LNCaP clone FGC (cell line): ENCODE data around the gene RAB10.
"Not testable (repeated sequence)": the region's sequence is repeated elsewhere in the genome, so short reads cannot be mapped to it uniquely, and the experiment has no call there.

ENCODE experiments used
- DNase-seq: peaks from one replicate; pipeline ENCODE4 v3.0.0-alpha.2; 2011; ENCODE audit warnings: low read depth
- H3K4me3 ChIP-seq: 2 replicates; pipeline ENCODE4 v1.5.1; 2011; ENCODE audit warnings: mild to moderate bottlenecking, low read depth, low read length, control low read depth
- TF ChIP-seq, protein P1 (sequence below): IDR thresholded peaks from 2 replicates; pipeline ENCODE4 v1.5.1; 2012; ENCODE audit warnings: mild to moderate bottlenecking; ENCODE audit not compliant: control insufficient read depth, insufficient read depth; ENCODE audit errors: extremely low read depth

The RAB10 gene

DNA sequence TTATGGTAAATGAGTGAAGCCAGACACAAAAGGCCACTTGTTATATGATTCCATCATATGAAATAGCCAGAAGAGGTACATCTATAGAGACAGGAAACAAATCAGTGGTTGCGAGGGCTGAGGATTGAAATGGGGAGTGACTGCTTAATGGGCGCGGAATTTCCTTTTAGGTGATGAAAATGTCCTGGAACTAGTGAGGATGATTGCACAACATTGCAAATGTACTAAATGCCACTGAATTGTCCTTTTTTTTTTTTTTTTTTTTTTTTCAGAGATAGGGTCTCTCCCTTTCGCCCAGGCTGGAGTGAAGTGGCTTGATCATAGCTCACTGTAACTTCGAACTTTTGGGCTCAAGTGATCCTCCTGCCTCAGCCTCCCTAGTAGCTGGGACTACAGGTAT is 123.7 kb downstream of the RAB10 start:
- no peak for DNase-seq
- TF ChIP-seq, protein P1, sequence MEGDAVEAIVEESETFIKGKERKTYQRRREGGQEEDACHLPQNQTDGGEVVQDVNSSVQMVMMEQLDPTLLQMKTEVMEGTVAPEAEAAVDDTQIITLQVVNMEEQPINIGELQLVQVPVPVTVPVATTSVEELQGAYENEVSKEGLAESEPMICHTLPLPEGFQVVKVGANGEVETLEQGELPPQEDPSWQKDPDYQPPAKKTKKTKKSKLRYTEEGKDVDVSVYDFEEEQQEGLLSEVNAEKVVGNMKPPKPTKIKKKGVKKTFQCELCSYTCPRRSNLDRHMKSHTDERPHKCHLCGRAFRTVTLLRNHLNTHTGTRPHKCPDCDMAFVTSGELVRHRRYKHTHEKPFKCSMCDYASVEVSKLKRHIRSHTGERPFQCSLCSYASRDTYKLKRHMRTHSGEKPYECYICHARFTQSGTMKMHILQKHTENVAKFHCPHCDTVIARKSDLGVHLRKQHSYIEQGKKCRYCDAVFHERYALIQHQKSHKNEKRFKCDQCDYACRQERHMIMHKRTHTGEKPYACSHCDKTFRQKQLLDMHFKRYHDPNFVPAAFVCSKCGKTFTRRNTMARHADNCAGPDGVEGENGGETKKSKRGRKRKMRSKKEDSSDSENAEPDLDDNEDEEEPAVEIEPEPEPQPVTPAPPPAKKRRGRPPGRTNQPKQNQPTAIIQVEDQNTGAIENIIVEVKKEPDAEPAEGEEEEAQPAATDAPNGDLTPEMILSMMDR: no peak
- no peak overlapping the region for H3K4me3 ChIP-seq

DNA sequence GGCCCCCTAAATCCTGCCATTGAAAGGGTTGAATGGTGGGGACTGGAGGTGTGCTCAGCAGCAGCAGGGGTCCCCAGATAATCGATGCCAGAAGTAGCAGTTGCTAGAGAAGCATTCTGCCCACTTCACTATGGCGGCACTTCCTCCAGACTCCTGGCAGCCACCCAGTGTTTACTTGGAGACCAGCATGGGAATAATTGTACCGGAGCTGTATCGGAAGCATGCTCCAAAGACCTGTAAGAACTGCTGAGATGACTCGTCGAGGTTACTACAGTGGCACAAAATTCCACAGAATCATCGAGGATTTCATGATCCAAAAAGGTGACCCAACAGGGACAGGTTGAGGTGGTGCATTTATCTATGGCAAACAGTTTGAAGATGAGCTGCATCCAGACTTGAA is 128.0 kb downstream of the RAB10 start:
- H3K4me3 ChIP-seq: no peak overlapping the region
- no peak for DNase-seq
- TF ChIP-seq, protein P1: no peak

DNA sequence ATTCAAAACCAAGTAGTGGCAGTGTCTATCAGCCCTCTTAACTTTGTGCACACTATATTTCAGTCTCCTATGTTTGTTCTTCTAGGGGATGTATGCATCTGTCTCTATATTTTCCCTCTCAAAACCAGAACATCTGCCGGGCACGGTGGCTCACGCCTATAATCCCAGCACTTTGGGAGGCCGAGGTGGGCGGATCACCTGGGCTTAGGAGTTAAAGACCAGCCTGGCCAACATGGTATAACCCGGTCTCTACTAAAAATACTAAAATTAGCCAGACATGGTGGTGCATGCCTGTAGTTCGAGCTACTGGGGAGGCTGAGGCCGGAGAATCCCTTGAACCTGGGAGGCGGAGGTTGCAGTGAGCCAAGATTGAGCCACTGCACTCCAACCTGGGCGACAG is 129.1 kb downstream of the RAB10 start:
- DNase-seq: no peak
- no peak overlapping the region for H3K4me3 ChIP-seq
- TF ChIP-seq, protein P1: no peak

DNA sequence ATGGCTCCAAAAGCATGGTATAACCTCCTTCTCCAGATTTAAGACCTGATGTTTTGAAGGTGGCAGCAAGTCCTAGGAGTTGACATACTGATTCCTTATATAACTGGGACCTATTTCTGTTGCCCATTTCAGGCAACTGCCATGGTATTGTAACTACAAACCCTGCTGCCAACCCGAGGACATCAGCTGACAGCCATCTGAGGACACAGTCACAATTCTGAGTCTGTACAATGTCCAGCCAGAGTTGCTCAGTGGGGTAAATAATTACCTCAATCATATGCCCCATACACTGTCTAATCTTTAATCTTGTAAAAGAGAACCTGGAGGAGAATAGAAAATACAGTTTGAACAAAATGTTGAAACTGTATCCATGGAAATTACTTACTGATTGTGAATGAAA is 130.3 kb downstream of the RAB10 start:
- H3K4me3 ChIP-seq: no peak overlapping the region
- TF ChIP-seq, protein P1: no peak
- DNase-seq: no peak

DNA sequence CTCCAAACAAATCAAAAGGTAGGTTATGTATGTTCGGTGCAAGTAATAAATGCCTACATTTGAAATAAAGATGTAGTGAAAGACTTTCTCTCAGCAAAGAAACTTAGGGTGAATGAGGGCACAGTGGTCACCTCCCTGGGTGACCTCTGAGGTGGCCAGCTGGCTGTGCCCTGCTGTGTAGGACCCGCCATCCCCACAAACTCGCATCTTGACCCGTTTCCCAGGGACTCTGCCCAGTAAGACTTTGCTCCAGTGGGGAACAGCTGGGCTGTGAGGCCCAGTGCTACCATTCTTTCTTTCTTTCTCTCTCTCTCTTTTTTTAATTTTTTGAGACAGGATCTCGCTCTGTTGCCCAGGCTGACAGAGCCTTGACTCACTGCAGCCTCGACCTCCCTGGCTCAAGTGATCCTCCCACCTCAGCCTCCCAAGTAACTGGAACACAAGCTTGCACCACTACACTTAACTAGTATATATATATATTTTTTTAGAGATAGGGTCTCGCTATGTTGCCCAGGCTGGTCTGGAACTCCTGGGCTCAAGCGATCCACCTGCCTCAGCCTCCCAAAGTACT is 130.8 kb downstream of the RAB10 start:
- DNase-seq: no peak
- TF ChIP-seq, protein P1: no peak
- no peak overlapping the region for H3K4me3 ChIP-seq

DNA sequence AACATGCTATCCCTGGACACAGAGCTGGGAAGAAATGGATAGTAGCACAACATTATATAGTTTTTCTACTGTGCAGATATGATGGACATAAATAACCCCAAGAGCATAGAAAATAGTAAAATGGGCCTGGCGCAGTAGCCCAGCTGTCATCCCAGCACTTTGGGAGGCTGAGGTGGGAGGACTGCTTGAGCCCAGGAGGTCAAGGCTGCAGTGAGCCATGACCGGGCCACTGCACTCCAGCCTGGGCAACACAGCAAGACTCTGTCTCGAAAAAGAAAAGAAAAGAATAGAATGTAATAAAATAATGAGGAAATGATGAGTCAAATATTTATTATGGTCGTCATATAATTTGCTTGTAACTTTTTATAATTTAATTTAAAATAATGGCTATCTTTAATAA is 131.5 kb downstream of the RAB10 start:
- TF ChIP-seq, protein P1: no peak
- H3K4me3 ChIP-seq: no peak overlapping the region
- DNase-seq: no peak

DNA sequence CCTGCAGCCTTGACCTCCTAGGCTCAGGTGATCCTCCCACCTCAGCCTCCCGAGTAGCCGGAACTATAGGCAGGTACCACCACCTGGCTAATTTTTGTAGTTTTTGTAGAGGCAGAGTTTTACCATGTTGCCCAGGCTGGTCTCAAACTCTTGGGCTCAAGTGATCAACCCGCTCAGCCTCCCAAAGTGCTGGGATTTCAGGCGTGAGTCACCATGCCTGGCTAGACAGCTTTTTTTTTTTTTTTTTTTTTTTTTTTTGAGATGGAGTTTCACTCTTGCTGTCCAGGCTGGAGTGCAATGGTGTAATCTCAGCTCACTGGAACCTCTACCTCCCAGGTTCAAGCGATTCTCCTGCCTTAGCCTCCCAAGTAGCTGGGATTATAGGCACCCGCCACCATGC is 132.7 kb downstream of the RAB10 start:
- H3K4me3 ChIP-seq, DNase-seq: not testable (repeated sequence)

DNA sequence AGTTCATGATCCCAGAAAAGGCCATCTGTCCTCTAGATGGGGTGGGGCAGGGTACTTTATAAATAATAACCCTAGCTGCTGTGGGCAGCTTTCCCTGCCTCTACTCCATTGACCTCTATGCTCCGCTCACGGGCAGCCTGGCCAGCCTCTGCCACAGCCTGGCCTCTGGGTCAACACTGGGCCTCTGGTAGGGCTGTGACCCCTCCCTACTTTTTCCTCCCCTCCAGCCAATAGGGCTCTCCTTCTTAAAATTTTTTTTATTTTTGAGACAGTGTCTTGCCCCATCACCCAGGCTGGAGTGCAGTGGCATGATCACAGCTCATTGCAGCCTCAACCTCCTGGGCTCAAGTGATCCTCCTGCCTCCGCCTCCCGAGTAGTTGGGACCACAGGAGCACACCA is 134.9 kb downstream of the RAB10 start:
- no peak overlapping the region for H3K4me3 ChIP-seq
- TF ChIP-seq, protein P1: no peak
- DNase-seq: no peak
